ENCODE measurements around the gene CD109.
A peak's percentile ranks its signal among the peaks of the same experiment; 100 is the strongest.

The CD109 gene

DNA sequence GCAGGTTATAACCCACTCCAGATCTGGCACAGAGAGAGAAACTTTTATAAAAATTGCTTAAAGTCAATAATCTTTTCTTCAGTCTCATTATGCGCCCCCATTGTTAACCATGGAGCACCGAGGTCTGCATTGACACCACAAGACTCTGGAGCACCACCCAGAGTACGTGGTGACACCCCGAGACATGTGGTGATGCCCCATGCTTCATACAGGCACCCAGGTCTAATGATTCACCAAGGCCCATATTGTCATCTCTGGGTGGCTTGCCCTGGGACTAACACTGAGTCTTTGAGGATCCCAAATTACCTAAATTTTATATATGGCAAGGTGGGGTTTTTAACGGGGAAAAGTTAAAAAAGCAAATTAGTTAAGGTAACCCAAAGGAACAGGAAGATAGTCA lies 31.1 kb downstream of the CD109 start:
- TF ChIP-seq, protein P1, sequence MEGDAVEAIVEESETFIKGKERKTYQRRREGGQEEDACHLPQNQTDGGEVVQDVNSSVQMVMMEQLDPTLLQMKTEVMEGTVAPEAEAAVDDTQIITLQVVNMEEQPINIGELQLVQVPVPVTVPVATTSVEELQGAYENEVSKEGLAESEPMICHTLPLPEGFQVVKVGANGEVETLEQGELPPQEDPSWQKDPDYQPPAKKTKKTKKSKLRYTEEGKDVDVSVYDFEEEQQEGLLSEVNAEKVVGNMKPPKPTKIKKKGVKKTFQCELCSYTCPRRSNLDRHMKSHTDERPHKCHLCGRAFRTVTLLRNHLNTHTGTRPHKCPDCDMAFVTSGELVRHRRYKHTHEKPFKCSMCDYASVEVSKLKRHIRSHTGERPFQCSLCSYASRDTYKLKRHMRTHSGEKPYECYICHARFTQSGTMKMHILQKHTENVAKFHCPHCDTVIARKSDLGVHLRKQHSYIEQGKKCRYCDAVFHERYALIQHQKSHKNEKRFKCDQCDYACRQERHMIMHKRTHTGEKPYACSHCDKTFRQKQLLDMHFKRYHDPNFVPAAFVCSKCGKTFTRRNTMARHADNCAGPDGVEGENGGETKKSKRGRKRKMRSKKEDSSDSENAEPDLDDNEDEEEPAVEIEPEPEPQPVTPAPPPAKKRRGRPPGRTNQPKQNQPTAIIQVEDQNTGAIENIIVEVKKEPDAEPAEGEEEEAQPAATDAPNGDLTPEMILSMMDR (IDR thresholded peaks at IDR 0.05; ENCODE audit: insufficient read depth, low read depth, low read length, missing control alignments): no peak
- DNase-seq (ENCODE audit: low read depth): no peak
- no peak overlapping the region for H3K4me3 ChIP-seq (ENCODE audit: low read depth, low read length)

DNA sequence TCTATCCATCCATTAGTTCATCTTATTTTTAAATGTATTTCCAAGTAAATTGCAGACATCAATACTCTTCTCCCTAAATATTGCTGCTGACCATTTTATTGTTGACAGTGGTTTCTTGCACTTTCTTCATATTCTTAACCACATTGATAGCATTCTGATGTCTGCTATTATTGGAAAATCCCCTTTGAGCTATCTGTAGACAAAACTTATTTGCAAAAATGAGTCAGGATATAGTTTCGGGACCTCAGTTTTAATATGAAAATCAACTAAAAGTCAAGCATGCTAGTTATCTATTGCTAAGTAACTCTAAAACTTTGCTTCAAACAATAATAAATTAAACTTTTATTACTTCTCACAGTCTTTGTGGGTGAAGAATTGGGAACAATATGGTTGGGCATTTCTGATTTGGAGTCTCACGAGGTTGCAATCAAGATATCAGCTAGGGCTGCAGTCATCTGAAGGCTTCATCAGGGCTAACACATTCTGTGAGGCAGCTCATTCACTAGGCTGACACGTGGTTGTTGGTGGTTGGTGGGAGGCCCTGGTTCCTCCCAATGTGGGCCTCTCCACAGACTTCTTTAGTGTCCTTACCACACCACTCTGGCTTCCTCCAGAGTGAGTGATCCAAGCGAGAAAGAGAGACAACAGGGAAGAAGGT lies 32.7 kb downstream of the CD109 start:
- TF ChIP-seq, protein P1 (IDR thresholded peaks at IDR 0.05; ENCODE audit: insufficient read depth, low read depth, low read length, missing control alignments): no peak
- DNase-seq (ENCODE audit: low read depth): peak; percentile 62
- H3K4me3 ChIP-seq (ENCODE audit: low read depth, low read length): no peak overlapping the region

DNA sequence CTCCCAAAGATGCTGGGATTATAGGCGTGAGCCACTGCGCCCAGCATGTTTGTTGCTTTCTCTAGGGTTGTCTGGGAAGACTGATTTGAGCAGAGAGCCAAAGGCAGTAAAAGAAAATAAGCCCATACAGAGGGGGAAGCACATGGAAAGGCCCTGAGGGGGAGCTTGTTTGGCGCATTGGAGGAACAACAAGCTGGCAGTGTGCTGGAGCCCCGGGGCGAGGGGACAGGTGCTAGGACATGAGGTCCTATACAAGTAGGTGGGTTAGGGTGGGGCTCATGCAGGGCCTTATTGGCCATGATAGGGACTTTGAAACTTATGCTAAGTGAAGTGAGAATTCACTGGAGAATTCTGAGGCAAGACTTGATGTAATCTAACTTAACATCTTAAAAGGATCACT lies 35.3 kb downstream of the CD109 start:
- no peak for DNase-seq (ENCODE audit: low read depth)
- TF ChIP-seq, protein P1 (IDR thresholded peaks at IDR 0.05; ENCODE audit: insufficient read depth, low read depth, low read length, missing control alignments): no peak
- no peak overlapping the region for H3K4me3 ChIP-seq (ENCODE audit: low read depth, low read length)

DNA sequence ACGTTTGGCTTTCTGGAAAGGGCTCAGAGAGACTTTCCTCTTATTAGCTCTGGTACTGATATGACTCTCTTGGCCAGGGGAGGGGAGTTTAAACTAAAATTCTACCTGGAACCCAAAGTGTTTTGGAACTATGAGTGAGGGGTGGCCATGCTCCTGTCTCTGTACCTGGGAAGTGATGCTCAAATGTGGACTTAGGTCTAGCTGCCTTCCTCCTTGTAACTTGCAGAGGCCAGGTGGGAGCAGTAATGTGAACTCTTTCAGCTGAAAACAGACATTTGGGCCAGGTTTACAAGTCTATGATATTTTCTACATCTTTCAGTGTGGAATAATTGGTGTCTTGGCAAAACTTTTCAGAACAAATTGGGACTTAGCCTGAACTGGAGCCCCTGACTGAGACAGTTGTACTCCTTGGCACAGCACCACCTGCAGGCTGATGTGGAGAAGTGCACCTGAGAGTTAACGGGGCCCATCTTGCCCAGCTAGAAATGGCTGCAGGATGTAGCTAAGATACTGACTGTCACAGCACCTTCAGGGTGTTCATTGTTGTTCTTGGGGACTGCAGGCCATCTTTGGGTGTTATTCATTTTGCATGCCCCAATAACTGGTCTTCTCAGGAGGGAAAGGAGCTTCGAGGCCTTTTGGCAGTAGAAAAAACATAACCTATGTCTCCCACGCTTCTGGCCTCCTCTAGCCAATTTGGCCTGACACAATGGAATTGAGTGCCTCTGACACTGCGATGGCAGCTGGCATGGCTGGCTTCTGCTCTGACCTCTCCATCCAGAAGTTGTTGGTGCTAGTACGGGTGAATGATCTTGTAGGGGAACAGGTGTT lies 37.1 kb downstream of the CD109 start:
- DNase-seq (ENCODE audit: low read depth): peak; percentile 85

DNA sequence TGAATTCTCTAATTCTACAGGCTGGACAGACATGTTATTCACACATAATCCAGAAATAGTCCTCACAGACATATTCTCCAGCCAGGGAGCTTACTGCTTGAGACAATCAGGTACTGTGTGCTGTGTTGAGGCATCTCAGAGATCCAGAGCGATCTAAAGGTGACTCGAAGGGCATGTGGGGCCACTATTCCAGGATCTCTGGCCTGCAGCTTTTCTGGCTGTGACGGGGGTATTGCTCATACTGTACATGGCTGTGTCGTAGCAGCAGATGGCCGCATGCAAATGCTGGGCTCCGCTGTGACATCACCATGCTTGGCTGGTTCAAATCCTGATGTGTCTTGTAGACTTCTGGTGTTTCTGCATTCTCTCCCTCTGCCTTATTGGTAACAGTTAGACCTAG lies 37.8 kb downstream of the CD109 start:
- TF ChIP-seq, protein P1 (IDR thresholded peaks at IDR 0.05; ENCODE audit: insufficient read depth, low read depth, low read length, missing control alignments): no peak
- H3K4me3 ChIP-seq (ENCODE audit: low read depth, low read length): no peak overlapping the region
- no peak for DNase-seq (ENCODE audit: low read depth)

More for the DNA sequence above, 37.1 kb downstream of the CD109 start:
- TF ChIP-seq, protein P1 (IDR thresholded peaks at IDR 0.05; ENCODE audit: insufficient read depth, low read depth, low read length, missing control alignments): peak; percentile 92
- H3K4me3 ChIP-seq (ENCODE audit: low read depth, low read length): no peak overlapping the region

DNA sequence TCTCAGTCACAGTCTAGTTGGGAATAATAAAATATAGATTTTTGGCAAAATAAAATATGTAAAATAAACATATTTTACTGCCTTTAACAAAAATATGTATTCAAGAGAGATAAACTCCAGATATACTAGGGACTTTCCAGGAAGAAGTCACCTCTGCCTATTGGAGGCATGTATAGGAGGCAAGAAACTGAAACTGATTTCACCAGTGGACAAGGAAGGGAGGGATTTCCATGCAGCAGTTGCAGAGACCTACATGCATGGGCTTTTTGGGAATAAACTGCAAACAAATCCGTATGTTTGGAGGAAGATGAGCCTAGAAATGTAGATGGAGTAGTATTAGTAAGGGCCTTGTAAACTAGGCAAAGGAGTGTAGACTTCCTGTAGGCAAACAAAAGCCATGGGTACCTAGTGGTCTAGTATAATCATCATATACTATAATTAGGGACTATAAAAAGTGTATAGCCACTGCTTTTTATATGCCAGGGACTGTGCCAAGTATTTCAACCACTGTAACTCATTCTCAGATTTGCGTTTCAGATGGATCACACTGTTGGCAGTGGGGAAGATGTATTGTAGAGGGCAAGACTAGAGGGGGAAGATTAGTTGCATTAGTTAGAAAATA lies 38.9 kb downstream of the CD109 start:
- no peak overlapping the region for H3K4me3 ChIP-seq (ENCODE audit: low read depth, low read length)
- TF ChIP-seq, protein P1 (IDR thresholded peaks at IDR 0.05; ENCODE audit: insufficient read depth, low read depth, low read length, missing control alignments): no peak

More for the DNA sequence above, 38.9 kb downstream of the CD109 start:
- DNase-seq (ENCODE audit: low read depth): no peak

Measured in GM12865 (cell line).